ENCODE measurements around the gene MCEMP1.

- TF ChIP-seq POLR2A (IDR thresholded peaks at IDR 0.05; ENCODE audit: low read depth, low read length) (no peak), TAF1 (IDR thresholded peaks at IDR 0.05; ENCODE audit: borderline replicate concordance, low read depth, low read length) (no peak)
These were observed 14.9 kb upstream of the MCEMP1 start for GRCh38 chr19:7661744-7662538.
